Suprapubic skin (tissue), 3 donors: ENCODE measurements around the gene CLTCL1.

ENCODE experiments used
- EP300 ChIP-seq: sonication (generic); formaldehyde crosslinking; IDR thresholded peaks from one replicate; pipeline ENCODE4 v1.6.1; 2017; ENCODE audit warnings: antibody characterized with exemption
- POLR2A ChIP-seq, 2 donors: fragments of 450-650 bp; IDR thresholded peaks; one replicate each; pipeline ENCODE4 v1.6.1; 2017; ENCODE audit warnings: antibody characterized with exemption in 2 of 2, mild to moderate bottlenecking in 2 of 2, moderate library complexity in 2 of 2
- TF ChIP-seq, protein P1 (sequence below), 2 donors: fragments of 200-600 bp in 1 of 2; fragments of 450-650 bp in 1 of 2; sonication (generic) in 1 of 2; IDR thresholded peaks; one replicate each; pipeline ENCODE4 v1.5.1; 2016 to 2019; ENCODE audit warnings: antibody characterized with exemption in 2 of 2, mild to moderate bottlenecking in 1 of 2, moderate library complexity in 1 of 2

DNA sequence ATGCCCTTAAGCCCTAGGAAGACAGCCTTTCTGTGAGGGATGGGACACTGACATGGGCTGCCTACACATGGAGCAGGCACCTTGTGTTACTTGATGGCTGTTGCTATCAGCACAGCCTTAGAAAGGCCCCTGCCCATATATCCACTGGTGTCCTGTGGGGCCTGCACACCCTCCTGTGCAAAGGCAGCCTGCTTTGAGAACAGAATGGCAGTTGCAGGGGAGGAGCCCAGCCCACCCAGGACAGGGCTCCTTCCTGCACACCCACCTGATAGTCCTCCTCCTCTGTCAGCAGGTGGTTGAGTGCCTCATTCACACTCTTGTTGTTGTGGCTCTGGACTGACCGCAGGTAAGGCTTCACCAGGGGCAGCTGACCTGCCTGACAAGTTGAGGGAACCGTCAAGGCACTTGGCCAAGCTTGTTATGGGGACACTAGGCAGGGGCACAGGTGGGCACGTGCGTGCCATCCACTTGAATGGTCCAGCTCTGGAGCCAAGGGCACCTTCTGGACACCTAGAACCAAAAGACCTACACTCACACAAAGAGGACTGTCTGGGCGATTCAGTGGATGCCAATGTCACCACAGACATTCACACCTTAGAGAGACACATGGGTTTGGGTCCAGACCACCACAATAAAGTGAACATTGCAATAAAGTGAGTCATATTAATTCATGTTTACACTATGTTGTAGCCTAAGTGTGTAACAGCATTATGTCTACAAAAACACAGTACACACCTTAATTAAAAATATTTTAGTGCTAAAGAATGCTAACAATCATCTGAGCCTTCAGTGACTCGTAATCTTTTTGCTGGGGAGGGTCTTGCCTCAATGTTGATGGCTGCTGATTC, 103.6 kb downstream of the CLTCL1 start:
- TF ChIP-seq, protein P1, sequence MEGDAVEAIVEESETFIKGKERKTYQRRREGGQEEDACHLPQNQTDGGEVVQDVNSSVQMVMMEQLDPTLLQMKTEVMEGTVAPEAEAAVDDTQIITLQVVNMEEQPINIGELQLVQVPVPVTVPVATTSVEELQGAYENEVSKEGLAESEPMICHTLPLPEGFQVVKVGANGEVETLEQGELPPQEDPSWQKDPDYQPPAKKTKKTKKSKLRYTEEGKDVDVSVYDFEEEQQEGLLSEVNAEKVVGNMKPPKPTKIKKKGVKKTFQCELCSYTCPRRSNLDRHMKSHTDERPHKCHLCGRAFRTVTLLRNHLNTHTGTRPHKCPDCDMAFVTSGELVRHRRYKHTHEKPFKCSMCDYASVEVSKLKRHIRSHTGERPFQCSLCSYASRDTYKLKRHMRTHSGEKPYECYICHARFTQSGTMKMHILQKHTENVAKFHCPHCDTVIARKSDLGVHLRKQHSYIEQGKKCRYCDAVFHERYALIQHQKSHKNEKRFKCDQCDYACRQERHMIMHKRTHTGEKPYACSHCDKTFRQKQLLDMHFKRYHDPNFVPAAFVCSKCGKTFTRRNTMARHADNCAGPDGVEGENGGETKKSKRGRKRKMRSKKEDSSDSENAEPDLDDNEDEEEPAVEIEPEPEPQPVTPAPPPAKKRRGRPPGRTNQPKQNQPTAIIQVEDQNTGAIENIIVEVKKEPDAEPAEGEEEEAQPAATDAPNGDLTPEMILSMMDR (IDR thresholded peaks at IDR 0.05), result no peak
- TF ChIP-seq EP300, result no peak
- TF ChIP-seq POLR2A (IDR thresholded peaks at IDR 0.05), result no peak
